Body of pancreas (tissue), 4 donors: ENCODE measurements around the gene TEX54. TPM values are rescaled to one million over a fixed set of nuclear protein-coding genes. Genes with fewer than 3 reads are reported as not detected.

Experiments
- ATAC-seq: fragments of 150-250 bp; one replicate; pipeline ENCODE4 v1.9.1; 2016
- DNase-seq, 4 donors: peaks; one replicate each; pipeline ENCODE4 v3.0.0-alpha.2; 2019
- H3K27ac ChIP-seq, 4 donors: fragments of 200-600 bp; sonication (generic); 1 replicate in 3 of 4; 2 replicates in 1 of 4; pipeline versions ENCODE4 v1.5.1 to v1.6.1; 2016 to 2019; ENCODE audit warnings: mild to moderate bottlenecking in 1 of 4, mixed read lengths in 1 of 4, moderate library complexity in 1 of 4
- H3K27me3 ChIP-seq, 2 donors: fragments of 200-600 bp; sonication (generic); one replicate each; pipeline ENCODE4 v1.6.0; 2016; ENCODE audit warnings: mild to moderate bottlenecking in 1 of 2
- H3K36me3 ChIP-seq, 2 donors: fragments of 200-600 bp; sonication (generic); replicated peaks in 1 of 2; 2 replicates each; pipeline ENCODE4 v1.5.1; 2016; ENCODE audit warnings: low read depth in 2 of 2; ENCODE audit not compliant: insufficient read depth in 1 of 2
- H3K4me1 ChIP-seq: fragments of 200-600 bp; sonication (generic); one replicate; pipeline ENCODE4 v1.6.0; 2016
- H3K4me3 ChIP-seq, 2 donors: fragments of 200-600 bp; sonication (generic); 1 replicate in 1 of 2; 2 replicates in 1 of 2; pipeline ENCODE4 v1.5.1; 2016 to 2019
- H3K9me3 ChIP-seq, 3 donors: fragments of 200-600 bp; sonication (generic); 1 replicate in 2 of 3; 2 replicates in 1 of 3; pipeline ENCODE4 v1.5.1; 2016
- CTCF ChIP-seq, 7 experiments: fragments of 450-650 bp in 4 of 7; fragments of 200-600 bp in 3 of 7; sonication (generic) in 3 of 7; IDR thresholded peaks; one replicate each; pipeline ENCODE4 v1.5.1; 2016 to 2019; ENCODE audit warnings: antibody characterized with exemption in 7 of 7
- POLR2A ChIP-seq, 3 donors: fragments of 450-650 bp; IDR thresholded peaks; one replicate each; pipeline ENCODE4 v1.6.1; 2016; ENCODE audit warnings: antibody characterized with exemption in 3 of 3, mild to moderate bottlenecking in 2 of 3
- WGBS, 2 donors: methylation state at CpG; one replicate each; pipeline ENCODE4 v1.1.5; 2017; 5-methylcytosine and 5-hydroxymethylcytosine counted together
- intact Hi-C: fragments of 100-400 bp; cut with DNase I; formaldehyde crosslinking; loops from one replicate; pipeline ENCODE4 v1.15.1; 2023
- total RNA-seq, 2 donors: library from RNA; depleted of rRNA; stranded (reverse); fragments of >200 nt; gene quantifications; one replicate each; pipeline ENCODE4 v1.1.0, GENCODE V29; 2016

The TEX54 gene
- total RNA-seq, result not detected

GRCh38 chr11:62832336-62833234, at the start of gene TEX54:
Gene TEX54, minus strand, starts transcription at chr11:62832841.
- no peak for TF ChIP-seq POLR2A (IDR thresholded peaks at IDR 0.05)
- TF ChIP-seq CTCF (IDR thresholded peaks at IDR 0.05), result peak in 1 of 7 experiments; percentile 5
- WGBS, 2 donors, result 6 to 11% methylated on average over 17 to 40 of the region's 40 CpGs
- no peaks in the 10 kb centered on the region for H3K27me3 ChIP-seq
- peak within 1 kb of the TSS; percentile 95 to 99 (median 99) for H3K27ac ChIP-seq
- intact Hi-C loops, result no loop called here
- H3K4me1 ChIP-seq, result peaks cover 37% of the 10 kb centered on the region
- H3K36me3 ChIP-seq, result peaks cover 0 to 12% of the 10 kb centered on the region in 2 donors
- ATAC-seq (peak; percentile 21), DNase-seq (peak; percentile 41 to 55 (median 46))
- H3K4me3 ChIP-seq, result peak within 1 kb of the TSS; percentile 69 to 73
- no peaks in the 10 kb centered on the region for H3K9me3 ChIP-seq

GRCh38 chr11:62882431-62882749, 49.7 kb upstream of the TEX54 start:
- peak overlapping the region; percentile 2 to 60 for H3K4me3 ChIP-seq
- intact Hi-C loops, result no loop called here
- peaks cover 59% of the 10 kb centered on the region for H3K4me1 ChIP-seq
- peak overlapping the region in 3 of 4 donors; percentile 97 to 98 (median 98) for H3K27ac ChIP-seq
- no peaks in the 10 kb centered on the region for H3K27me3 ChIP-seq
- no peaks in the 10 kb centered on the region for H3K9me3 ChIP-seq
- H3K36me3 ChIP-seq, result peaks cover 19 to 24% of the 10 kb centered on the region in 2 donors
- TF ChIP-seq CTCF (IDR thresholded peaks at IDR 0.05) (no peak), POLR2A (IDR thresholded peaks at IDR 0.05) (no peak)
- ATAC-seq, result no peak
- no peak for DNase-seq
- 32 to 34% methylated on average over 6 of the region's 6 CpGs for WGBS, 2 donors

- Histone ChIP-seq H3K36me3 (peaks cover 18% of the 10 kb centered on the region in 2 donors), H3K27ac (peak overlapping the region; percentile 97 to 99 (median 98)), H3K4me1 (peaks cover 65% of the 10 kb centered on the region), H3K27me3 (no peaks in the 10 kb centered on the region), H3K9me3 (no peaks in the 10 kb centered on the region), H3K4me3 (peak overlapping the region; percentile 60 to 98)
- TF ChIP-seq POLR2A (IDR thresholded peaks at IDR 0.05), result no peak
- TF ChIP-seq CTCF (IDR thresholded peaks at IDR 0.05), result no peak
- peak; percentile 72 for ATAC-seq
- 2 to 3% methylated on average over 17 to 21 of the region's 21 CpGs for WGBS, 2 donors
- intact Hi-C loops, result no loop called here
- peak; percentile 91 to 97 (median 94) for DNase-seq
Measured at GRCh38 chr11:62881579-62882430, 49.2 kb upstream of the TEX54 start.

- Histone ChIP-seq H3K4me3 (peak within 1 kb of the TSS; percentile 60 to 98), H3K9me3 (no peaks in the 10 kb centered on the region), H3K27me3 (no peaks in the 10 kb centered on the region), H3K27ac (peak within 1 kb of the TSS; percentile 97 to 99 (median 98)), H3K4me1 (peaks cover 71% of the 10 kb centered on the region), H3K36me3 (peaks cover 10 to 13% of the 10 kb centered on the region in 2 donors)
- TF ChIP-seq POLR2A (IDR thresholded peaks at IDR 0.05) (peak; percentile 98 to 99 (median 99)), CTCF (IDR thresholded peaks at IDR 0.05) (peak; percentile 56 to 89 (median 80))
- intact Hi-C loops, result no loop called here
- ATAC-seq (peak; percentile 85), DNase-seq (peak; percentile 90 to 92 (median 90))
- WGBS, 2 donors, result 0 to 2% methylated on average over 25 to 69 of the region's 69 CpGs
Measured at GRCh38 chr11:62880803-62881578, 48.4 kb upstream of the TEX54 start, which contains the start of gene SLC3A2. Gene SLC3A2, plus strand, starts transcription at chr11:62880896. Its CDS starts 128 bp downstream, at chr11:62881024.
